Measurements from ENCODE around the gene BAG3. TPM values are rescaled to one million over a fixed set of nuclear protein-coding genes. Genes with fewer than 3 reads are reported as not detected.
"Not testable (repeated sequence)": the region's sequence is repeated elsewhere in the genome, so short reads cannot be mapped to it uniquely, and the experiment has no call there.

BAG3 gene
- 6.9 and 9.4 TPM in 2 replicates for total RNA-seq (2014; rRNA removed; shearing (Covaris generic))

- peak; percentile 85 for DNase-seq (ENCODE audit: low read depth)
These were observed at the start of gene BAG3 for GRCh38 chr10:119650692-119651513. Gene BAG3, plus strand, starts transcription at chr10:119651380. Its CDS starts 296 bp downstream, at chr10:119651676.

- peak; percentile 20 for DNase-seq (ENCODE audit: low read depth)
These were observed 48.7 kb upstream of the BAG3 start for GRCh38 chr10:119602241-119603095.

- DNase-seq (ENCODE audit: low read depth): no peak
These were observed 46.7 kb upstream of the BAG3 start for GRCh38 chr10:119604468-119604867.

- peak; percentile 33 for DNase-seq (ENCODE audit: low read depth)
These were observed 42.6 kb upstream of the BAG3 start for GRCh38 chr10:119608316-119609155.

GRCh38 chr10:119609516-119609915 is 41.7 kb upstream of the BAG3 start:
- no peak for DNase-seq (ENCODE audit: low read depth)

GRCh38 chr10:119611433-119611832 is 39.7 kb upstream of the BAG3 start:
- DNase-seq (ENCODE audit: low read depth): no peak

GRCh38 chr10:119613741-119614140 is 37.4 kb upstream of the BAG3 start:
- no peak for DNase-seq (ENCODE audit: low read depth)

- no peak for DNase-seq (ENCODE audit: low read depth)
These were observed 36.5 kb upstream of the BAG3 start for GRCh38 chr10:119614686-119615085.

- peak; percentile 21 for DNase-seq (ENCODE audit: low read depth)
These were observed 34.2 kb upstream of the BAG3 start for GRCh38 chr10:119616882-119617570.

- no peak for DNase-seq (ENCODE audit: low read depth)
These were observed 32.0 kb upstream of the BAG3 start for GRCh38 chr10:119619215-119619614.

- DNase-seq (ENCODE audit: low read depth): not testable (repeated sequence)
These were observed 31.4 kb upstream of the BAG3 start for GRCh38 chr10:119619811-119620210.

GRCh38 chr10:119620241-119621077 is 30.7 kb upstream of the BAG3 start:
- DNase-seq (ENCODE audit: low read depth): peak; percentile 13

- no peak for DNase-seq (ENCODE audit: low read depth)
These were observed 30.1 kb upstream of the BAG3 start for GRCh38 chr10:119621078-119621384.

GRCh38 chr10:119625570-119626280 is 25.5 kb upstream of the BAG3 start:
- no peak for DNase-seq (ENCODE audit: low read depth)

- DNase-seq (ENCODE audit: low read depth): no peak
These were observed 20.9 kb upstream of the BAG3 start for GRCh38 chr10:119630300-119630699.

- no peak for DNase-seq (ENCODE audit: low read depth)
These were observed 17.5 kb upstream of the BAG3 start for GRCh38 chr10:119633538-119634218.

GRCh38 chr10:119634219-119634544 is 17.0 kb upstream of the BAG3 start:
- DNase-seq (ENCODE audit: low read depth): no peak

GRCh38 chr10:119637631-119638030 is 13.5 kb upstream of the BAG3 start:
- DNase-seq (ENCODE audit: low read depth): no peak

- no peak for DNase-seq (ENCODE audit: low read depth)
These were observed 12.2 kb upstream of the BAG3 start for GRCh38 chr10:119638982-119639381.

All from Daoy (cell line).